Brain pericyte (primary cell): ENCODE data around the gene AKIP1.
"Not testable (repeated sequence)": the region's sequence is repeated elsewhere in the genome, so short reads cannot be mapped to it uniquely, and the experiment has no call there.

Experiments used
- DNase-seq: peaks from one replicate; pipeline ENCODE4 v3.0.0-alpha.2; 2012; ENCODE audit warnings: low read depth, low spot score

AKIP1 gene, protein sequence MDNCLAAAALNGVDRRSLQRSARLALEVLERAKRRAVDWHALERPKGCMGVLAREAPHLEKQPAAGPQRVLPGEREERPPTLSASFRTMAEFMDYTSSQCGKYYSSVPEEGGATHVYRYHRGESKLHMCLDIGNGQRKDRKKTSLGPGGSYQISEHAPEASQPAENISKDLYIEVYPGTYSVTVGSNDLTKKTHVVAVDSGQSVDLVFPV

DNA sequence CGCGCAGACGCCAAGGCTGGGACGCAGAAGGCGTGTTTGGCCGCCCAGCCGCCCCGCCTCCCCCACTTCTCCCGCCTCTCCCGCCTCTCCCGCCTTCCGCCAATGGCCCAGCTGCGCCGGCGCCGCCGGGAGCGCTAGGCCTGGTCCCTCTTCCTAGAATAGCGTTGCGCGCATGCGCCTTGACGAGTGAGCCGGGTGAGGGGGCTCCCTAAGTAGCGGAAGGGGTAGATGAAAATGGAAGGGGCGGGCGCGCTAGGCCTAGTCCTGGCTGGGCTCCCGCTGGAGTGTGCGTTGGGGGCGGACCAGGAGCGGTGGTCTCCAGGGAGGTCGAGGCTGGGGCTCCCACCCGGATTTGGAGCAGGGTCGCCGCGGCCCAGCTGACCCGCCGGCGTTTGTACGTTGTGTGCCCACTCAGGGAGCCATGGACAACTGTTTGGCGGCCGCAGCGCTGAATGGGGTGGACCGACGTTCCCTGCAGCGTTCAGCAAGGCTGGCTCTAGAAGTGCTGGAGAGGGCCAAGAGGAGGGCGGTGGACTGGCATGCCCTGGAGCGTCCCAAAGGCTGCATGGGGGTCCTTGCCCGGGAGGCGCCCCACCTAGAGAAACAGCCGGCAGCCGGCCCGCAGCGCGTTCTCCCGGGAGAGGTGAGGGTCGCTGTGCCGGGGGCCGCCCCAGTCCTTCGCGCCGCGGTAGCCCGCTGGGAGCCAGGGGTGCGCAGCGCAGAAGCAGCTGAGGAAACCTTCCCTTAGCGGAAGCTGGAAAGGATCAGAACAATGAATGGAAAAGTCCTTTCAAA lies at the start of gene AKIP1:
AKIP1 (plus strand) TSS at position 161 of the 795 bp plus-strand sequence; CDS start at position 422, 261 bp downstream.
- DNase-seq, result peak; percentile 91

DNA sequence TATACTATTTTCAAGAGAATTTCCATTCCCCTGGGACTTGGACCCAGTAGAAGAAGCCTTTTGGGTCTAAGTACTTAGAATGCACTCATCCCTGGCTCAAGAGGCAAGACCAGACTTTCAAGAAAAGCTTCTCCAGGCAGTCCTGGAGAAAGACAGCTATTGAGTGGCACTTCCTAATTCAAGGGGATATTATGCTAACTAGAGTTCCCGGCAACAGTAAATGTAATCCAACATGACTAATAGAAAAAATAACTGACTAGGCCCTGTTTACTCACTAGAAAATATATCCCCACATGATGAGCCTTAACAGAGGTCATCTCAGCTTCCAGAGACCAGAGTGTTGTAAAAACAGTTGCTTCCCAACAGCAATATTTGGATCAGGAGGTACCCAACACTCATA lies 47.2 kb upstream of the AKIP1 start:
- DNase-seq, result peak; percentile 56

- no peak for DNase-seq
Observed at GRCh38 chr11:8865304-8865703, 45.7 kb upstream of the AKIP1 start.

- no peak for DNase-seq
Observed at GRCh38 chr11:8867035-8867434, 44.0 kb upstream of the AKIP1 start.

DNA sequence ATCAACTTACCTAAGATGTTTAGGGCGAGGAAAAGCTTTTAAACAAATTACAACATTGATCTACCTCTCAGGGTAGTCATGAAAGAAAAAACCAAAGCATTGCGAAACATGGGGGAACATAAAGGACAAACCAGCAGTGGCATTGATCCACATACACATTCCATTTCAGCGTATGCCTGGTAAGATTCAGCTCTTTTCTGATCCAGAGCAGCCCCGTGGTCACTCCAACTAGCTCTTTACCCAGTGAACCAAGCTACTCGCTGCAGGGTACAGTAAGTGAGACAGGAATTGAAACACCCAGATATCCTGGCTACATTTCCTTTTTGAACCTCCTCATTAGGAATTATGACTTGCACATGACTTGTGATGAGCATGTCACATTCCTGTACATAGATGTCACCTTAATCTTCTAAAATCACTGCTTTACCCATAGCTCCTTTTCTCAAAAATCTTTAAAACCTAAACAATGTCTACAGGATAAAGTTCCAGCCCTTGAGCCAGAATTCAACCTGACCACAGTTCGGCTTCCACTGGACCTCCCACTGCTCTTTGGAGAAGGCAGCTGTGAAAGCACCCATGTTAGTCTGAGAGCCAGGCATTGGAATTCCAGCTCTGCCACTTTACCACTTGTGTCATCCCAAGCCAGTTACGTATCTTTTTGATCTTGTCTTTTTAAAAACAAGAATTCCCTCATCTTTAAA lies 42.9 kb upstream of the AKIP1 start:
- no peak for DNase-seq

GRCh38 chr11:8870411-8871170 lies 40.4 kb upstream of the AKIP1 start:
- DNase-seq, result no peak

- peak; percentile 86 for DNase-seq
Observed at GRCh38 chr11:8871171-8871775, 39.7 kb upstream of the AKIP1 start.

- DNase-seq, result no peak
Observed at GRCh38 chr11:8871962-8872361, 39.0 kb upstream of the AKIP1 start.

DNA sequence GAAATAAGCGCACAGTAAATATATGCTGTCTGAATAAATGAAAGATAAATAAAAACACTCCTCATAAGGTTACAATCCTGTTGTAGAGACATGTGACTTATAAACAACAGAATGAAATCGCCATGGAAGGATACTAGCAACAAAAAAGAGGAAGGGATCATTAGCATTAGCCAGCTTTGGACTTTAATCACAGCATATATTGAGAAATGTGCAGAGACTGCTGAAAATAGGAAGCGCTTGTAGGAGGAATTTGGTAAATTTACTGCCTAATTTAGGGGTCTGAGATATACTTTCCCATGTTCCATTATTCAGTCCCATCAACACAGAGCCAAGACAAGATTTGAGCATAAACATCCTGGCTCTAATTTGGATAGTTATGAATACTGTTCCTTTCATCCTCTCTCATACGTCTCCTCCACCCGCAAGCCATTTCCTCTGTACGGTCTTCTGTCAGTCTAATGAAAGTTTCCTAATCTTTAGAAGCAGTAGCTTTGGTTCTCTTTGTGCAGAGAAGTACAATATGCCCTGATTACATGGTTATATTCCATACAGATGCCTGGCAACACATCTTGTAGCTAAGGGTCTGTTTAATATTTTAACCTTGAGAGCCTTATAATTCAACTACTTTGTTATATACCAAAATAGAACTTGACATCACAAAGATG lies 37.1 kb upstream of the AKIP1 start:
- DNase-seq, result no peak

GRCh38 chr11:8878771-8879170 lies 32.2 kb upstream of the AKIP1 start:
- DNase-seq, result no peak

- DNase-seq, result not testable (repeated sequence)
Observed at GRCh38 chr11:8881585-8881984, 29.4 kb upstream of the AKIP1 start.

DNA sequence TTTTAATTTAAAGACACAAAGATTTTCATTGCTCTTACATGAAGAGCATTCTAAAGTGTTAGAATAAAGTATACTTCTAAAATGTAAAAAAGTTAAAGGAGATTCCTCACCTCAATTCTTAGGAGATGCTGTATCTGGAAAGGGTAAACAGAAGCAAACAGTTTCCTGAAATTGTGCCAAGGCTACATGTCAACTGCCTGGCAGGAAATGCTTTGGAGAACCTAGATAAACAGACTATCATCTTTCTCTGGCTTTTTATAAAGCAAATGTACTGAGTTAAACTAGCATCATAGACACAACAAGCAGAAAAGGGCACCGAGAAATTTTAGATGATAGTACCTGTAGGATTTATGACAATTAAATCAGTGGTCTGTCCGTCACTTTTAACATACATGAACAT lies 24.7 kb upstream of the AKIP1 start:
- no peak for DNase-seq

GRCh38 chr11:8891185-8891584 lies 19.8 kb upstream of the AKIP1 start:
- DNase-seq, result not testable (repeated sequence)

GRCh38 chr11:8899119-8899753 lies 11.8 kb upstream of the AKIP1 start:
- no peak for DNase-seq

DNA sequence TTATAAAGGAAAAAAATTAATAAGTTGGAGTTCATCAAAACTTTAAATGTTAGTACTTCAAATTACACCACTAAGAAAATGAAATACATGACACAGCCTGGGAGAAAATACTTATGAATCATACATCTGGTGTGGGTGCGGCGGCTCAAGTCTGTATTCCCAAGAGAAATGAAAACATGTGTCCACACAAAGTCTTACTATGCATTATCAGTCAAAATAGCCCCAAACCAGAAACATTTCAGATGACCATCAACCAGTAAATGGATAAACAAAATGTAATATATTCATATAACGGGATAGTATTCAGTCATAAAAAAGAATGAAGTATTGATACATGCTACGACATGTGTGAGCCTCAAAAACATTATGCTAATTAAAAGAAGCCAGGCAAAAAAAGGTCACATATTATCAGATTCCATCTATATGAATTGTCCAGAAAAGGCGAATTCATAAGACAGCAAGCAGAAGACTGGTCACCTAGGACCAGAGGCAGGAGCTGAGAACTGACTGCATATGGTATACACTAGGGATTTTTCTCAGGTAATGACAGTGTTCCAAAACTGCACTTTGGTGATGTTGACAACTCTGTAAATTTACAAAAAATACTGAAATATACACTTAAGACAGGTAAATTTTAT lies 5.3 kb upstream of the AKIP1 start:
- no peak for DNase-seq

- DNase-seq, result no peak
Observed at GRCh38 chr11:8907116-8907515, 3.9 kb upstream of the AKIP1 start.

DNA sequence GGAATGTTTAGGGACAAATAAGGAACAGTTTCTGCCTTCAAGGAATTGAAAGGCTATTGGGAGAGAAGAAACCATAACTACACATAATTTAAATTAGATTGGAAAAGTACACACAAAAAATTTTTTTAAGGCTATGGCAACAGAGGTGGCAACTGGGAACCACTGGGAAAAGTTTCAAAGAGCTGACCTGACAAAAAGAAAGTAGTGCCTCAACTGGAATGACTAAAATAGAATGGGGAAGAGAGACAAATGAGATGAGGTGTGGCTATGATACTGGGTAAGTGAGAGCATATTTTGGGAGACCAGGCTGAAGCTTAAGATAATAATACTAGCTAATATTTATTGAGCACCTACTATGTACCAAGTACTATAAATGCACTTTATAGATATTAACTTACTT lies 2.9 kb upstream of the AKIP1 start:
- no peak for DNase-seq

DNA sequence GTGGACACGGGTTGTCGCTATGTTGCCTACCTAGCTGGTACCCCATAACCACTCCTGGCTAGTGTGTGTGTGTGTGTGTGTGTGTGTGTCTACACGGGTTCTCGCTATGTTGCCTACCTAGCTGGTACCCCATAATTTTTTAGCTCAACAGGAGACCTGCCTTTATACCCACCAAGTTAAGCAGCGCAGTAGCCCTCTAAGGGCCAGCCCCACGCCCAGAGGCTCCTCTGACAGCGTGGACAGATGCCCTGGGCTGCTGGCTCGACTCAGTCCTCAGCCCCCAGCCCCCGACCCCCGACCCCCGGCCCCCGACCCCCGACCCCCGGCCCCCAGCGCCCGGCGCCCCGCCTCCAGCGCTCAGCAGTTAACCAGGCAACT lies 351 bp upstream of the AKIP1 start:
- DNase-seq, result no peak

DNA sequence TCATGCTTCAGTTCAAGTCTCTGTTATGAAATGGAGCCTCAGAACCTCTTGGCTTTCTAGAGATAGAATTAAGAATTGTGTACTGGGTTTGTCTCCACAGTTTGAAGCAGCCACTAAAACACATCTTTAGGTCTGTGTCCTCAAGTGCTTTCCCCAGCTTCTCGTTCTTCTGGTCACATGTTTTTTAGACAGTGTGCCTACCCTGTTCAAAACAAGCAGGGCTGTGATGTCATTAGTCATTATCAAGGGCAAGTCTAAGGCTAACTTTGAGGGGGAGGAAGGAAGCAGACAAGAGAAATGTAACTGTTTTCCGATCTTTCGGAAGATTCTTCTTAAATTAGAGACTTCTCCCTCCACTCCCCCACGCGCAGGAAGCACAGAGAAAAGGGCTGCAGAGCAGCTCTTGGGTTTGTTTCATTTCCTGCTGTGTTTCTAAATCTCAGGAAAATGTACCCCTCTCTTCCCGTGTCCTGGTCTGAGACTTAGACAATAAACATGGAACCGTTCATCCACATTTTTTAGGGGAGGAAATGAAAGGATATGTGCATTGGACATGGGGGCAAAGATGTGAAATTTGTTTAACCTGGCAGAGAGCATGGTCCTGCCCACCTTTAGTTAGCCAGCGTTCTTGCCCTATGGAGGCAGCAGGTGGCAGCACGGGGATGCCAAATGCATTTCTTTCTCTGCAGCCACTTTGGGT lies 3.1 kb downstream of the AKIP1 start:
- no peak for DNase-seq
